Activated T-cell treated with anti-CD3 and anti-CD28 coated beads for 24 hours (primary cell): ENCODE measurements around the gene PLEKHA6.

Experiments used
- DNase-seq: peaks from one replicate; pipeline ENCODE4 v3.0.0-alpha.2; 2020; ENCODE audit warnings: low read depth

The PLEKHA6 gene

DNA sequence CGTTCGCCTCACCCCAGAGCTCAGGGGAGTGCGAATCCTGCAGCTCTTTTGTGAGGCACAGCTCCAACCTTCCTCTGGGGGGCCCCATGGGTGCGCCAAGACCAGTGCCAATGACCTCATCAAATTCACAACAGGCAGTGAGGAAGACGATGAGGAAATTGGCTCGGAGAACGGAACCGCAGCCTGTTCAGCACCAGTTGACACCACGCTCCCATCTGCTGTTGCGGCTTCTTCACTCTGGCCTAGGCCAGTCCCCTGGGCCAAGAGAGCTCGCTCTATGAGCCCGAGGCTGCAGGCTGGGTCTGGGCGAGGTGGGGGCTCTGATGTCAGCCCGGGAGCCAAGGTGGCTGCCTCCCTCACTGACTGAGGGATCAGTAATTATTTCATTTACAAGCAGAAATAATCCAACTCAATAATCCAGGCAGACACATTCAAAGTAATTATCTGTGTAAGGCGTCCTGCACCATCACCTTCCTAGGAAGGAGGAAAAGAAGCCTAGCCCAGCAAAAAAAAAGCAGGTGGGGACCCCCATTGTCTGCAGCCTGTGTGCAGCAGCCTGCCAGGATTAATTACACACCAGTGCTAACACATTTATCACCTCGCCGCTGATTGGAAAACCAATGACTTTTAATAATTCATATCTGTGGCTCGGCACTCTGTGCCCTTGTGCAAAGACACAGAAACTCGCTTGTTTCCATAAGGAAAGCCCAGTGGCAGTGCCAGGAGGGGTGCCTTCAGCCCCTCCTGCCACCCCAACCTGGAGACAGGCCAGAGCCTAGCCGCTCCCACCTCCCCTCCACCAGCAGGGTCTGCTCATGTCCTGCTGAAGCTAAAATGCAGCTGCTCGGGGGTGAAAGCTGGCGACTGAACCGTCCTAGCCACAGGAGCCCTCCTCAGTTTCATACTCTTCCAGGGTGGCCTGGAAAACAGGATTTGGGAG lies 1.9 kb downstream of the PLEKHA6 start:
- no peak for DNase-seq

DNA sequence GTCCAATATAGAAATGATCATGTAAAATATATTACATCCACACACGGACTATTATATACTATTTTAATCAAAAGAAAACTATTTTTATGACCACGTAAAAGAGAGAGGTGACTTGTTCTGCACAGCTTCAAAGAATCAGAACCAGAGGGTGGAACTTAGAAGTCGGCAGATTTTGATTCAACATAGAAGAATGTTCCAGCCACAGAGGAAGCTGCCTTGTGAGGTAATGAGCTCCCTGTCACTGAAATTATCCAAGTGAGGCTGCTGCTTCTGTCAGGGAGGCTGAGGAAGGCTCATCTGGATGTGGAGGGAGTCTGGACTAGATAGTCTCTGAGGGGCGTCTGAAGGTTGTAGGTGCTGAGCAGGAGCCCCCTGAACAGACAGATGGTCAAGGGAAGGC lies 2.7 kb downstream of the PLEKHA6 start:
- no peak for DNase-seq

GRCh38 chr1:204355913-204356312 lies 3.8 kb downstream of the PLEKHA6 start:
- no peak for DNase-seq

DNA sequence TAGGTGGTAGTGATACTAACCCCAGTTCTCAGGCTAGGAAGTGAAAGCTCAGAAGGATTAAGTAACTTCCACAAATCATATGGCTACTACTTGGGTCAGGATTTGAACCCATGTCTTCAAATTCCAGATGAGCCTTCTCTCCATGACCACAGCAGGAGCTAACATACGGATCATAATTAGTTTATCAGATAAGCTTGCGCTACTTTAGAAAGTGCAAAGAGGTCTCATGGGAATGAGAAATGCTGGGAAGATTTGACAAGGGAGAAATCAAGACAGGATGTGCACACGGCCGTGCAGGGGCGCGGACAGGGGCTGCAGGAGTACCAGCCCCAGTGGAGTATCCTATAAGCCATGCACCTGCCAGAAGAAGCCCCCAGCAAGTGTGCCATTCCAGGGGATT lies 5.2 kb downstream of the PLEKHA6 start:
- DNase-seq, result no peak

- DNase-seq, result no peak
Measured at GRCh38 chr1:204353213-204353910, 6.4 kb downstream of the PLEKHA6 start.

- no peak for DNase-seq
Measured at GRCh38 chr1:204350857-204351573, 8.7 kb downstream of the PLEKHA6 start.

DNA sequence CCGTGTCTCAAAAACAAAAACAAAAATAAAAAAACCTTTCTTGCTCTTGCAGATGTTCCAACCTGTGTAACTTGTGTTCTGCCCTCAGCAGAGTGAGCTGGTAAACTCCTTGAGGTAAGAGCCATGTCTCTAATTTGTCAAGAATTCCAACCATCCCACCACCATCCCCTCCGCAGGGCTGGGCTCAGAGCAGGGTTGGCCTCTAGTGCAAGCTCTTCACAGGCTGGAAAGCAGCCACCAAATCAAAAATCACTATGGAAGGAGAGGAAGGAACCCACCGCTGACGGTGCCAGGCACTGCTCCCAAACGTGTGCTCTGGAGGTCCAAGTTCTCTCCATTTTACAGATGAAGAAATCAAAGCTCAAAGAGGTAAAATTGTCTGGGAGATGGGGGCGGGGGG lies 9.4 kb downstream of the PLEKHA6 start:
- no peak for DNase-seq

- DNase-seq, result no peak
Measured at GRCh38 chr1:204349602-204350001, 10.1 kb downstream of the PLEKHA6 start.

DNA sequence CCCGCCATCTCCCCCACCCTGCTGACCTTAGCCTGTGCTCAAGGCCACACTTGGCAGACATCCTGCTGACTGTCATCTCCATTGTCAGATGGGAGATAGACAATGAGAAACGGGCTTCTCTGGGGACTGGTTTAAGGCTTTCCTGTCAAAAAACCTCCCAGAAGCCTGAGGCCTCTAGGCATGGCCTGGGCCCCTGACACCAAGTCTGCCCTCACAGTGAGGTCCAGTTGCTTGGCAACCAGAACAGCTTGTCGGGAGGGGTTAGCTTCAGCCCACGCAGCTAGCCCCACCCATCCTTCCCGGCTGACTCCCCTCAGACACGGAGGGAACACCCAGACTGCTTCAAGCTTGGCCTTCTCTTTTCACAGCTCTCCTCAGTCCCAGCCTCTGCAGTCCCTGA lies 11.0 kb downstream of the PLEKHA6 start:
- DNase-seq, result no peak

DNA sequence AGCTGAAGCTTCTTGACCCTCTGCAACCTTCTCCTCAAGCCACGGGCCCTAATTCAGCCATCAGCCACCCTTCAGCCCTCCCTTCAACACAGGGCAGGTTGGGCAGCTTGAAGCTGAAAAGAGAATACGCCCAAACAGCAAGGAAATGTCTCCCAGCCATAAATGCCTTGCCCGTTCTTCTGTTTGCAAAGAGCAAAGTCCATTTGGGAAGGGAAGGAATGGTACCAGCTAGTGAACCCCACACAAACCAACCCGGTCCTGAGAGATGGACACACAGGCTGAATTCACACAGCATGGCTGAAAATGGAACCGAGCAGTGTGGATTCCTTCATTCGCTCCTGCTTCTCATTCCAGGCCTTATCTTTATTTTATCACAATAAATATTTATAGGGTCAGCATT lies 11.5 kb downstream of the PLEKHA6 start:
- no peak for DNase-seq

- no peak for DNase-seq
Measured at GRCh38 chr1:204345941-204346645, 13.6 kb downstream of the PLEKHA6 start.

GRCh38 chr1:204345438-204345841 lies 14.3 kb downstream of the PLEKHA6 start:
- no peak for DNase-seq

DNA sequence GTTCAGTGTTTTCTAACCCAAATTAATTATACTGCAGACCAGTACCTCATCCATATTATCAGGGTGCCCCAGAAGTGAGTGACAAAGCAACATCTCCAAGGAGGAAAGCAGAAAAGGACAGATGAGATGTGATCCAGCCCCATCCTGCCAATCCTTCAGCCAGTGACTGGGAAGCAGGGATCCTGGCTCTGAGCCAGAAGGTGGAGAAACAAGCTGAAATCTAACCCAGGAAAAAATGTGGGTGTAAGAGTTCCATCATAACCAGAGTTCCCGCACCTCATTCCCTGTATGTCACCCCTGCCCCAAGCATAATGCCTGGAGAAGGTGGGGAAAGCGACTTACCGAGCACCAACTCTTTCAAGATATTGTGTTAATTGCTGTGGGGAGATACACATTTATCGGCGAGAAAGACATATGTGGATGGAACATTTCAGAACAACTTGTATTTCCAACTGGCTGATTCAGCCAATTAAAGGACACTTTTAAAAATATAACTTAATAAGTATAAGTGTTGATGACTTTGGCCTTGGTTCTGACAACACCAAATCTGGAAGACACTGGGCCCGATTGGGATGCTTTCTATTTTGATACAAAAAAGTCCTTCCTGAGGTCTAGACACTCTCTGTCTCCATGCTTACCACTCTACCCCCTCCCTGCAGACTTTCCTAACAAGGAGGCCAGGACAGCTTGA lies 14.9 kb downstream of the PLEKHA6 start:
- no peak for DNase-seq

DNA sequence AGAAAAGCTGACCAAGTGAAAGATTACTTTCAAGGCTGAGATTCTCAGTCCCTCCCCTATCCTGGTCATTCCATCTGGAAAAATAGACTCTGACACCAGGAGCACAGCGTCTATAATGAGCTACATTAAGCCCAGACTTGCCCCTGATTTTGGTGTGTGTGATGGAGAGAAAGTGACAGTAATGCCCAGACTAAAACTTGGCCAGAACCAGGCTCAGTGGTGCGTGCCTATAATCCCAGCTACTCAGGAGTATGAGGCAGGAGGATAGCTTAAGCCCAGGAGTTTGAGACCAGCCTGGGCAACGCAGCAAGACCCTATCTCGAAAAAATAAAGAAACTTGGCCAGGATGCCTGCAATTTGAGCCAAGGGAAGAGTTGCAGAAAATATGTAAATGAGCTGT lies 15.9 kb downstream of the PLEKHA6 start:
- no peak for DNase-seq

GRCh38 chr1:204343247-204343646 lies 16.5 kb downstream of the PLEKHA6 start:
- no peak for DNase-seq

GRCh38 chr1:204342310-204342709 lies 17.4 kb downstream of the PLEKHA6 start:
- no peak for DNase-seq

DNA sequence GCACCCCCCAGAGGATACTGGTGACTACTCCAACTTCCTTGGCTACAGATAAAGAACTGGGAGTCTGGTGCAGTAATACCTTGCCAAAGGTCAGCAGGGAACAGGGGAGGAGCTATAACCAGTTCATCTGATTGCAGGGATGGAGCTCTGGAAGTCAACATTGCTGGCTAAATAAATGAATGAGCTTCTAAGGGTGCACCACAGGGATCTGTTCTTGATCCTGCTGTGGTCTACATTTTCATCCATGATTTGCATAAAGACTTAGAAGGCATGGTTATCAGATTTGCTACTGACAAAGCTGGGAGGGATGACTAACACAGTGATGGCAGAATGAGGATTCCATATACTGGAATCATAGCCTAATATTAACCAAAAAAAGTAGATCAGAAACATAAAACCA lies 18.3 kb downstream of the PLEKHA6 start:
- DNase-seq, result no peak

GRCh38 chr1:204340081-204340889 lies 19.4 kb downstream of the PLEKHA6 start:
- no peak for DNase-seq

DNA sequence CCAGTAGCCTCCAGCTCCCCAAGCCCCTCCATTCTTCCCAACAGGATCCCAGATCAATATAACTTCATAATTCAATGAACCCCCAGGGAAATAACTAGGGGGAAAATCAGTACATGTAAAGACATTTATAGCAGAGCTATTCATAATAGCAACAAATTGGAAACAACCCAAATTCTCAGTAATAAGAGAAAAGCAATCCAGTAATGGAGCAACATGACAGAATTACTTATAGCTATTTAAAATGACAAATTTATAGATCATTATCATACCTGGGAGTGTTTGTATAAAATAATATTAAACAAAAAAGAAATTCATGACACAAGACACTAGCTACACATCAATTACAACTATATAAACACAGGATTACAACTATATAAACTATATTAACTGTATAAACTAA lies 20.2 kb downstream of the PLEKHA6 start:
- no peak for DNase-seq

- no peak for DNase-seq
Measured at GRCh38 chr1:204338997-204339396, 20.7 kb downstream of the PLEKHA6 start.

- DNase-seq, result no peak
Measured at GRCh38 chr1:204338360-204338759, 21.4 kb downstream of the PLEKHA6 start.
